Hepatic stellate cell (primary cell): ENCODE results near the gene INPP4A.

Experiments
- DNase-seq: peaks from one replicate; pipeline ENCODE4 v3.0.0; 2011; ENCODE audit warnings: low spot score

Gene INPP4A

DNA sequence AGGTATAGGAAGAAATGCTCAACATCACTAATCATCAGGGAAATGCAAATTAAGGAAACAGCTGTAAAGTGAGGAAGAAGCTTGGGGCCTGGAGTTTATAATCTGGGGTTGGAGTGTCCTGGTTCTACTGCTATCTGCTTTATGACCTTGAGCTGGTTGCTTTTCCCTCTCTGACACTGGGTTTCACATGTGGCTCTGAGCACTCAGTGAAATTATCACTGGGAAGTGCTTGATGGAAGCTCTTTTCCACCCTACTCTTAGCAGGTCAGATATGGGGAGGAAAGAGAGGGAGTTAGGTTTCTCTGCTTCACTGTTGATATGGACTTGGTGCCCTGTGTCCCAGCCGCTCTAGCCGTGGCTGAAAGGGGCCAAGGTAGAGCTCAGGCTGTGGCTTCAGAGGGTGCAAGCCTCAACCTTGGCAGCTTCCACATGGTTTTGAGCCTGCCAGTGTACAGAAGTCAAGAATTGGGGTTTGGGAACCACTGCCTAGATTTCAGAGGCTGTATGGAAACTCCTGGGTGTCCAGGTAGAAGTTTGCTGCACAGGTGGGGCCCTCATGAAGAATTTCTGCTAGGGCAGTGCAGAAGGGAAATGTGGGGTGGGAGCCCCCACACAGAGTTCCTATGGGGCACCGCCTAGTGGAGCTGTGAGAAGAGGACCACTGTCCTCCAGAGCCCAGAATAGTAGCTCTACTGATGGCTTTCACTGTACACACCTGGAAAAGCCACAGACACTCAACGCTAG, 52.3 kb downstream of the INPP4A start:
- no peak for DNase-seq

DNA sequence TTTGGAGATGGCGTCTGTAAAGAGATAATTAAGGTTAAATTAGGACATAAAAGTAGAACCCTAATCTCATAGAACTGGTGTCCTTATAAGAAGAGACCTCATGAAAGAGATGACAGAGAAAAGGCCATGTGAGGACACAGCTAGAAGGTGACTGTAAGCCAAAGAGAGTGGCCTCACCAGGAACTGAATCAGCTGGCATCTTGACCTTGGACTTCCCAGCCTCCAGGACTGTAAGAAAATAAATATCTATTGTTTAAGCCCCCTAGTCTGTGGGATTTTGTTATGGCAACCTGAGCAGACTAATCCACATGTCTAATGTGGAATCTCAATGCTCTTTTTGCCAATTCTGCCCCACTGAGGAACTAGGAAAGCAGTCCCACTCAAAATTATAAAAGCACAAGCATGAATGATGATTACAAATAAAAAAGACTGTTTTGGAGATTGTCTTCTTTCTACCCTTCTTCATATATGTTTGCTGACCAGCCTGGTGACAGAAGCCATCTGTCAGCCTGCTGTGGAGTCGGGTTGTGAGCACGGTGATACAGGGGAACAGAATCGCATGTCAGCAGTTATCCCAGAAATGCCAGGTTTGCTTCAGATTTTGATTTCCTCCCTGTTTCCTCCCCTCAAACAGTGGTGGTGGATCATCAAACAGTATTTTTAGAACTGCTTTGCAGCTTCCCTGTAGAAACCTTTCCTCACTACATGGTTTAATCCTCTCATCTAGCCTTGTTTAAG, 54.2 kb downstream of the INPP4A start:
- no peak for DNase-seq

DNA sequence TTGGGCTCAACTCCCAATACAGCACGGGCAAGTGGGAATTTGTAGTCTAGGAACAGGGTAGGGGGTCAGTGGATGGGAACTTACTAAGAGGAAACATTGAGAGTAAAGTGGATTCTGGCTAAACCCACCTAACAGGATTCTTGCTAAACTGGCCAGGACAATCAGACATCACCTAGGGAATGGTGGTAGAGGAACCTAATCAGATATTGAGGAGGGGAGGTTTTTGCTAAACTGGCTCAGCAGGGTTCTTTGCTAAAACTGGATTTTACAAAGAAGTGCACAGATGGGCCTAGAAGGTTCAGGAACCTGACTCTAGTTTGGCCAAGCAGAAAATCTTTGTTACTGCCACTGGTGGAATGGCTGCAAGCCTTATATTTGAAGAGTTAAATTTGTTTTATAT, 55.9 kb downstream of the INPP4A start:
- DNase-seq: no peak

DNA sequence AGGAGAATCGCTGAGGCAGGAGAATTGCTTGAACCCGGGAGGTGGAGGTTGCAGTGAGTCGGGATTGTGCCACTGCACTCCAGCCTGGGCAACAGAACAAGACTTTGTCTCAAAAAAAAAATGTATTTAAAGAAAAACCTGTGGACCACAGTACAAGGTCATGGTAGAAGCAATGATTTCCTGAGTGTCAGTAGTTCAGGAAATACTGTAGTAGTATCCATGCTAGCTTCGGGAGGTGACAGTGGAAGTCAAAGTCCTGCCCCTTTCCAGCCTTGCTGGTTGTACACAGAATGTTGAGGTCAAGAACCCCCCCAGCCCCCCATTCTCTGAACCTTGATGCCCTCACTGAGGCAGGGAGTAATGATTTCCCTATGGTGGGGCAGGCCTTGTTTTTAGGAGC, 56.6 kb downstream of the INPP4A start:
- DNase-seq: no peak

DNA sequence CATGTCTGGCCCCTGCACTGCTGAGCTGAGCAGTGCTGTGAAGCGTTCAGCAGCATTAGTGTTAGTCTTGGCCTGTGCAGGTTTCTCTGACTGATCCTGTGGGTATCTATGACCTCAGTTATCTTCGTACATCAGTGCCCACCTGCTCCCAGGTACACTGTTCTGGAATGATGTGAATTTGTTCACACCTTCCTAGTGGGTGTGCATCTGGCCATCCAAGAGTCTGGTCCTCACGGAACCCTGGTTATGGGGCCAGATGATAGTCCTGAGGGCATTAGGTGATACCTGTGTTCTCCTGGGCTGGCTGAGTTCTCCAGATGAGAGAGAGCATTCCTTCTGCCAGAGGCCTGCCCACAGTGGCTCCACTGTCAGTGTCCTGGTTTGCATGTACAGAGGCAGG, 57.2 kb downstream of the INPP4A start:
- DNase-seq: no peak

DNA sequence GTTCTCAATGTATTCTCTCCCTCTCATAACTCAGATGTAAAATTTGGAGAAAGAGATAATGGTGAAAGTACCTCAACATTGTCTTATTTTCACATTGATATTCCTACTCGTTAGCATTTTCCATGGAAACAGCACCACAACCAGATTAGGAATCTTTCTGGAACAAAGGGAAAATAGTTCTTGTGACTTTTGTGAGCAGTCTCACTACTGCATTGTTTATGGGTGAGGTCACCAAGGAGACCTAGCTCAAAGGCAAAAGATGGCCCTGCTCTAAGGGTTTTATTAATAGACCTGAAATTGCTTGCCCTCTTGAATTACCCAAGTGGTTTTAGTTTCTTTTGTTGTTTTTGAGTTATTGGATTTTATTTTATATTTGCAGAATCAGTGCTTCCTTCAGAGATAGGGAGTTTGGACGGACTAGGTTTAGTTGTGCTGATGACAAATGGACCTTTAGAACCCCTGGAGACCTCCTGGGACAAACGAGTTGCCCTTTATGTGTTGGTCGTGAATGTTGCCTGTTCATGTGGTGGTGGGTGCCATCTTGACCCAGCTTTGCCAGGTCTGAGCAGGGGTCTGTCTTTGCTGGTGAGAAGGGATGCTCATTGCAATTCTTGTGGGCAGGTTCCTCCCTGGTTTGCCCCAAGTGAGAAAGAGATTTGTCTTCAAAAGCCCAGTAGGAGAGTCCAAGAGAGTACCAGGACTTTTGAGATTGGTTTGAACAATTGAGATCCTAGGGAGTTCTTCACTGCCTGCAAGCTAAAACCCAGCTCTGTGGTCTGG, 58.1 kb downstream of the INPP4A start:
- DNase-seq: peak; percentile 58

DNA sequence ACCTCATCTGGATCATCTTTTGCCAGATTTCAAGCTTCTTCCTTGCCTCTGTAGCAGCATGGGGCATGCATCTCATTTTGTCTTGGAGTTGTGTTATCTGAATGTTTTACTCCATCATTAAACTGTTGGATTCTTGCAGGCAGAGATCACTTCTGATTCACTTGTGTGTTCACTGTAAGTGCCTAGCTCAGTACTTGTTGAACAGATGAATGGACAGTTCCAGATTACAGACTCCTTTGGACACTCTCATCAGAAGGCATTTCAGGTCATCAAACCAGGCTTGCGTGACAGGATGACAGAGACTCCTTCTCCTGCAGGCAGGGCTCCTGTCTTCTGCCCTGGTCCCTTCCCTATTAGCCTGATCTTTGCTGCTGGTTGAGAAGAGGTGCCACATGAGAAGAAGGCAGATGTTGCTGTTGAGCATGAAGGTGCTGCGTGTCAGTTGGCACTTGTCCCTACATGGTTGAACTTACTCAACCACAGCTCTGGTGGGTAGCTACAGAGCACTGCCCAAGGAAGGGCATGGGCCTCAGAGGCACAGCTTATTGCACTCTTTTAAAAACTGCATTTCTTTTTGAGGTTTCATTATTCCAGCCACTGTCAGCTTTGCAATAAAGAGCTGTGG, 58.9 kb downstream of the INPP4A start:
- DNase-seq: no peak

DNA sequence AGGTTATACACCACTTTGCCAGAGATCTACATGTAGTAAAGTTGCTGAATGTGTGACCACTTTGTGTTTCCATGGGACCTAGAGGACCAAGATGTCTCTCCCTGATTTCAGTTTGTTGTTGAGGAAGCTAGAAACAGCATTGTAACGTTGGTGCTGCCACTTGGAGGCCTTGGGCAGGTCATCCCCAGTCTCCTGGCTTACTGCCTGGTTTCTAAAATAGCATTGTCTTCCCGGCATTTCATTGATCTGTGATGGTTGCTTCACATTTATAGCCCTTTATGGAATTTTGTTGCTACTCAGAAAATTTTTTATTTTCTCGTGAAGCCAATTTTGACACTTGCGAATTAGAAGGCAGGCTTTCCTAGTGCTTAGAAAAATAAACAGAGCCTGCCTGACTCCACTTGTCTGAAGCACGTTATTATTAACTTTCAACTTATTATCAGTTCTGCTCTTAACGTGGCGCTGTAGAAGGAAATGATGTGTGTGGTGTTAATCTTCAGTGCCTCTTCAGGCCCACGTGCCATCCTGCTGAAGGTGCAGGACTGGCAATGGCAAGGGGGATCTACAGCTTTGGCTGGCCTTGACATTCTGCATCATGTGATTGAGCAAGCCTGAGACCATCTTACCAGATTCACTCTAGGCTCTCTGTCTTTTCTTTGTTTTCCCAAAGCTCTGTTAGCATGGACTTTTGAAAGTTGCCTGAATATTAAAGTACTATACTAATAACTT, 59.9 kb downstream of the INPP4A start:
- no peak for DNase-seq

DNA sequence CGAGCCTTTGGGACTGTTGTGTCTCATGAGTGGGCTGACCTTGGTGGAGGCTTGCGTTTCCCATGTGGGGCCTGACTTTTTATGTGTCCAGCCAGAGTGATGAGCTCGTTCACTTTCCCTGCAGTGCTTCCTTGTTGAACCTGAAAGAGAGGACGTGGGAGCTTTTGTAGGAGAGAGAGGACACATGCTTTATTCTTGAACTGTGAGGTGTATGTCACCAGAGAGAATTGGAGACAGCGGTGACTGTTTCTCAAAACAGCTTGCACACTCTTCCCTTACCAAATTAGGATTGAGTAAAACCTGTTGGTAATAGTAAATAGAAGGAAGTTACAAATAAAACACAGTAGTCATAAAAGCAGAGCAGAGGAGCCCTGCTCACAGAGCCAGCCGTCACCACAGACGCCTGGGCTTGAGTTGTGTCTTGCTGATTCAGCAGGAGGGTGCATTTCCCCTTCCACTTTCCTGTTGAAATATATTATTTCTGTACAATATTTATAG, 60.7 kb downstream of the INPP4A start:
- DNase-seq: no peak

DNA sequence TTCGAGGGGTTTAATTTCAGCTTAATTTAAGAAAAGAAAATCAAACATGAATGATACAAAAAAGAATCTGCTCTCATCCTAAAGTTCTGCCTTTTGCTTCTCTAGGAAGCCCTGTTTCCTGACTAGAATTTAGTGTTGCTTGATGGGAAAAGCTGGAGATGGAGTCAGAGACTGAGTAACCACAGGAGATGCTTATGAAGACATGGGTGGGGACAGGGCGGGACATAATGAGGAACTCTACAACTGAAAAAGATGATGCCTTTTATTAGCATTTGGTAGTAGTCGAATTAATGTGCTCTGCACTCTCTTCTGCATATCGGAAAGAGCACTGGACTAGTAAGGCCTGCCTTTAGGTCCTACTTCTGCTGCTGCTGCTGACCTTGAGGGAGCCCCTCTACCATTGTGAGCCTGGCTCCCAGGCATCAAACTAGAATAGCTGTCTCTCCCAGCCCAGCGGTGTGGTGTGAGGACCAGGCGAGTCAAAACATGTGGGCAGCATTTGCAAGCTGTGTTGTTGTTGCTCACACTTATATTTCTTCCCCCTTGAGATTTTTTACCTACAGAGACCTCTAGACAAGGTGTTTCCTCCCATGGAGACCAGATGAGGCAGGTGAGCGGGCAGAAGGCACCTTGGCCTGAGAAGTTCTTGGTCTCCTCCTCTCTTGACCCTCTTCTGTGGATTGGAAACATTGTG, 61.5 kb downstream of the INPP4A start:
- DNase-seq: no peak

DNA sequence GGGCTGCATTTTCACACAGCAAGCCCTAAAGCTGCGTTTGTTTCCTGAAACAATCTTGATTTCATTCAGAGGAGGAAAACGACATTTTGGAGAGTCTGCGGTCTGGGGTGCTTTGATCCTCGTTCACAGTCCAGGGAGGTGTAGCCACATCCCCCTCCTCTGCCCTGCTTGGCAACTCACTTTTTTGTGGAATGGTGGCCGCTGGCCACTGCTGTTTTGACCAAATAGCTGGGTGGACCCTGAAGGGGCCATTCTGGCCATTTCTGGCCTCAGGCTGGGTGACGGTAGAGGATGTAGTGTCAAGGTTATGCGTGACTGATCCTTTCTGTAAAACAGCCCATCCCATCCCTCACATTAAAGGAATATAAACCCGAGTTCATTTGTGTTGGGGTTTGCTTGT, 62.2 kb downstream of the INPP4A start:
- no peak for DNase-seq

DNA sequence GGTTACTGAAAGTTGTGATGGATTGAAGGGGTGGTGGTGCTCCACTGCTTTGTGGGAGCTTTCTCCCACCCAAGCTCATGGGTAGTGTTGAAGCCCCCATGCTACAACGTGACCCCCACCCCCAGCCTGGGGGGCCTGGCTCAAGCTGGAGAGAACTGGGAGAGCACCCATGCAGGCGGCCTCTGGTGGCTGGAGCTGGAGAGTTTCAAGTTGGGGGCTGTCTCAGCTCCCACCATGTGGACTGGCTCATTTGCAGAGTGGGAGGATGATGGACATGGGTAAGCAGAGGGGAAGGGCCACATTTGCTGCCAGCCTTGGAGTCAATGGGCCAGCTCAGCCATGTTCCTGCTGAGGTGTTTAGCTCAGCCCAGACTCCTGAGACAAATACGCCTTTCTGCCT, 62.8 kb downstream of the INPP4A start:
- DNase-seq: no peak

DNA sequence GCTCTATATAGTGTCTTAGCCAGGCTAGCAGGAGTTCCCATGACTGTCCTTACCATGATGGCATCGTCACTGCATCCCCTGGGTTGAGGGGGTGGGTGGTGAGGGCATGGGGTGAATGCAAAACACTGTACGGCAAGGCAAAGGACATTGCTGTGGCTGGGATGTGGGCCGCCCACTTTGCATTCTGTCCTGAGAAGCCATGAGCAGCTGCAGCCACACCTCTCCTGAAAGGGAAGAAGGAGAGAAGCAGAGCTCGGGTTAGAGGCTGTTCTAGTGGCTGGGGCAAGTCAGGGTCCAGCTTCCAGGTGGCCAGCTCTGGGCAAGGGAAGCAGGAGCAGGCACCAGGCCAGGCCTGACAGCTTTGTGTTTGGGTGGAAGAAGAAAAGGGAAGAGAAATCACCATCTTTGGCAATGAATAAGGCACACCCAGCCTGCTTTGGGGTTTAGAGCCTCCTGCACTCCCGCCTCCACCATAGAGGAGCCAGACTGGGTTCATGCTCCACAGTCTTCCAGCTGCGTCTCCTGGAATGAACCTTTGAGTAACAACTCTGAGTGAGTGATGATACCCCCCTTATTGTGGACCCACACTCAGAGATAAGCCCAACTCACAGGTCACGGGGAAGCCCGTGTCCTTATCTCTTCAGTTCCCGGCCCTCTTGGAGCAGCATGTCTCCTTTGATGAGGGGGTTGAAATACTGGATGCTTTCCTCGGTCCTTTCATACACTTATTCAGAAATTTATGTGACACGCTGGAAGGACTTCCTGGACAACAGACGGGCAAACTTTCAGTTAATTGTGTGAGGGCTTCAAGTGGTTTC, 63.4 kb downstream of the INPP4A start:
- no peak for DNase-seq

DNA sequence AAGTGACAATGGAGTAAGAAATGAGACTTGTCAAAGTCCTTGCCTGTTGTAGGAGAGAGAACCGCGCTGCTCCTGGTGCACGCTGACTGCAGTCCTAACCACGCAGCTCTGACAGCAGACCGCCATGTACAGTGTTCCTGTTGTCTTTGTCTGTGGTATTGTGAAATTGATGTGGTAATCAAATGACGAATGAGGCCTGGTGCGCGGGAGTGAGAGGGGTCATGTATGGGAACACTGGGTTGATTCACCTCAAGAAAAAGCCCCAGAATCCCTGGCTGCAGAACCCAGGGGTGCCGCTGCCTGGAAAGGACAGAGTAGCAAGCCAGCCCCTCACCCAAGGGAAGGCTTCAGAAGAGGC, 64.0 kb downstream of the INPP4A start:
- no peak for DNase-seq

DNA sequence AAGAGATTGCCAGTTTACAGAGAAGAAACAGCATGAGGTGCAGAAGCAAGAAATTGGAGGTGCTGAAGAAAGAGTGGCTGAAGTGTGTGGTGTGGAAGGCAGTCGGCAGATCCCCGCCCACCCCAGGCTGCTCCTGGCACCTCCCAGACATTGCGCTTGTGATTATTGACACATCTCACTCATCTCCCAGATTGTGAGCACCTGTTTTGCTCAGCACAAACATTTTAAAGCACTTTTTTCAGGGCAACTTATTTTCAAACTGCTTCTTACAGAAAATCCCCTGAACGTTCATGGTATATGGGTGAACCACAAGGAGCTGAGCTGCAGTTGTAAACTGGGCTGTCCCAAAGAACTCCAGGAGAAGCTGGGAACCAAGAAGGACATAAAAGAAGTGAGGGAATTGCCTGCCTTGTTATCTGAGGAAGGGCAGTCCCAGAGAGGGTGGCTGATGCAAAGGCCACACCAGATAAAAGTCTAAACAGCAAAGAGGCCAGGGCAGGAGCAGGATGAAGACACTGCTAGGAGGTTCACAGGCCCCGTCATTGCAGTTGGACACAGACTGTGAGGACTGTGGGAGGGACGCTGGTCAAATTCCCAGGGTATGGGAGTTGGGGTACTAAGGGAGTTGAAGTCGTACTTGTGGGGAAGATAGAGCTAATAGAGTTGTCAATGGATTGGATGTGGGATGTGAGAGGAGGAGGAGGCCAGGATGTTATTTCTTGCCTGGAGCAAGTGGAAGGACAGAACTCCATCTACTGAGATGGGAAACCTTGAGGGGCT, 65.1 kb downstream of the INPP4A start:
- DNase-seq: no peak

DNA sequence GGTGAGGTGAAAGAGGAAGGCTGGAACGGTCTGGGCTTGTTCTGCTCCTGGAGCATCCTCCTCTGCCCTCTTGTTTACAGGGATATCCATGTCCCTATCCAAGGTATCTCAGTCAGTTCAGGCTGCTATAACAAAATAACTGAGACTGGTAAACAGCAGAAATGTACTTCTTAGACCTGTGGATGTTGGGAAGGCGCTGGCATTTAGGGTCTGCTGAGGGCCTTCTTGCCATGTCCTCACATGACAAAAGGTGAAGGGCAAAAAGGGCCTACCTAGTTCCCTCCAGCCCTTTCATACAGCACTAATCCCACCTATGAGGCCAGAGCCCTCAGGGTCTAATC, 65.6 kb downstream of the INPP4A start:
- no peak for DNase-seq

DNA sequence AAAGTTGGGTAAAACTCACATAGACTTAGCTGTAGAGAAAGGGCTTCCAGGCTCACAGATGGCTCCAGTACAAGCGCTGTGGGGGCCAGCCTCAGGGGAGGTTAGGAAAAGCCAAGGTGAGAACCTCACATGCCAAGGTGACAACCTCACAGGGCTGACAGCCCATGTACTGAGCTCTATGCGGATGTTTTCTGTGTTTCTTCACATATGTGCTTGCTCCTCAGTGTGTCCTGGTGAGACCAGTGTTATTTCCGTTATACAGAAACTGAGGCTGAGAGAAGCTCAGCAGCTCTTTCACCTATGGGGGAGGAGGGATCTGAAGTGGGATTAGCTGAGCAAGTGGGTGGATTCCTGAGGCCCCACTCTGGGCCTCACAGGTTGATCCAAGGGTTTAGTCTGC, 67.3 kb downstream of the INPP4A start:
- DNase-seq: no peak

DNA sequence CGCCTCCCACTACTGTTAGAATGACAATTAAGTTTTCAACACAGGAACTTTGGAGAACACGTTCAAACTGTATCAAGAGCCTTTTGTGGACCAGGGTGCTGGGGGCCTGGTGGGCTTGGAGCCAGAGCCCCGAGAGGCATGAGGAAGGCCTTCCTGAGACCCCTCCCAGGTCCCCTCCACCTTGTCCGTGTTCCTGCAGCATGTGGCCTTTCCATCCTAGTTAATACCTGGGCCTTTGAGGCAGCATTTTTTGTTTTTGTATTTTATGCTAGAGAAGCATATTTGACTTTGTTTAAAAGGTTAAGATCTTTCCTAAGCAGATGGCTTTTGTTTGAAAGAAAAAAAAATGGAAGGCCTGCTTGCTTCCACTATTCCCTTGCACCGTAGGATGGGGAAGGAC, 68.0 kb downstream of the INPP4A start:
- DNase-seq: no peak

DNA sequence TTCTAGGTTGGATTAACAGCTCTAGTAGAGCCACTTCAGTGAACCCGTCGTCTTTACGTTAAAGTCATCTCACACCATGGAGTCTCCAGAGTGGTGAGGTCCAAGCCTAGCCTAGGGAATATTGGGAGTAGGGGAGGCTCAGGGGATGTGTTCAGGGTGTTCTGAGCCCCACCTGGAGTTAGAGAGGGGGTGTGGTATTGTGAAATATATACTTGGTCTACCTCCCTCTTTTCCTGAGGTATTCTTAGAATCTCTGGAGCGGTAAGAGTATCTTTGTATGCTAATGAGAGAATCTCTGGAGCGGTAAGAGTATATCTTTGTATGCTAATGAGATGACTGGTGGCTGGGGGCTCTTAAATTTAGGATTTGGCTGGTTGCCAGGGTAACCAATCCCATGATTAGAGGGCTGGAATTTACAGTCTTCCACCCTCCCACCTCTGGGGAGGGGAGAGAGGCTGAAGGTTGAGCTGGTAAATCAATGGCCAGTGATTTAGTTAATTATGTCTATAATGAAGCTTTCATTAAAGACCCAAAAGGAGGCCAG, 69.5 kb downstream of the INPP4A start:
- DNase-seq: no peak
